Measurements from ENCODE around the gene RPS6KA3.

RPS6KA3 gene

GRCh38 chrX:20101934-20102581 is 164.7 kb downstream of the RPS6KA3 start:
- DNase-seq (ENCODE audit: low read depth in 2 of 2), result no peak
